A549 (cell line): ENCODE data around the gene DCAF8.

Source experiments
- CTCF ChIP-seq: fragments of >200 bp; sonication (Bioruptor Twin); formaldehyde crosslinking; IDR thresholded peaks from 3 replicates; pipeline ENCODE4 v1.5.1; 2016
- ESRRA ChIP-seq: fragments of 150-350 bp; IDR thresholded peaks from 2 replicates; pipeline ENCODE4 v1.6.1; 2014; ENCODE audit warnings: mild to moderate bottlenecking, low read length, borderline replicate concordance
- KDM1A ChIP-seq: fragments of 200-600 bp; sonication (generic); IDR thresholded peaks from 2 replicates; pipeline ENCODE4 v1.6.1; 2016; ENCODE audit warnings: low read depth, mild to moderate bottlenecking
- PBX3 ChIP-seq: IDR thresholded peaks from 2 replicates; pipeline ENCODE4 v1.6.1; 2012
- POLR2A ChIP-seq: IDR thresholded peaks from 2 replicates; pipeline ENCODE4 v1.6.1; 2012; ENCODE audit warnings: mild to moderate bottlenecking, low read length
- RNF2 ChIP-seq: fragments of 200-600 bp; sonication (generic); IDR thresholded peaks from 2 replicates; pipeline ENCODE4 v1.6.1; 2016; ENCODE audit warnings: low read depth, mild to moderate bottlenecking, antibody characterized with exemption, moderate library complexity, borderline replicate concordance

- no peak for TF ChIP-seq CTCF
- TF ChIP-seq RNF2, result no peak
- no peak for TF ChIP-seq ESRRA
- TF ChIP-seq POLR2A, result no peak
- no peak for TF ChIP-seq KDM1A
- TF ChIP-seq PBX3, result no peak
Observed at GRCh38 chr1:160237558-160237957, 24.8 kb downstream of the DCAF8 start.
